ENCODE data around the gene CD58.

CD58 gene

GRCh38 chr1:116533429-116533820 lies 37.4 kb downstream of the CD58 start:
- no peak for DNase-seq (ENCODE audit: extremely low read depth, insufficient read length)
- TF ChIP-seq CTCF (IDR thresholded peaks at IDR 0.05; ENCODE audit: insufficient read depth, low read length, poor library complexity, severe bottlenecking), result no peak
- Histone ChIP-seq H3K4me3 (replicated peaks; ENCODE audit: low read depth, low read length) (no peak overlapping the region), H3K36me3 (ENCODE audit: control insufficient read depth, insufficient read depth, low read length) (peaks cover 23% of the 10 kb centered on the region), H3K27me3 (replicated peaks; ENCODE audit: control insufficient read depth, insufficient read depth, low read length) (no peaks in the 10 kb centered on the region)

GRCh38 chr1:116532671-116533428 lies 38.0 kb downstream of the CD58 start:
- H3K36me3 ChIP-seq (ENCODE audit: control insufficient read depth, insufficient read depth, low read length), result peaks cover 22% of the 10 kb centered on the region
- H3K4me3 ChIP-seq (replicated peaks; ENCODE audit: low read depth, low read length), result no peak overlapping the region
- no peak for TF ChIP-seq CTCF (IDR thresholded peaks at IDR 0.05; ENCODE audit: insufficient read depth, low read length, poor library complexity, severe bottlenecking)
- no peak for DNase-seq (ENCODE audit: extremely low read depth, insufficient read length)
- H3K27me3 ChIP-seq (replicated peaks; ENCODE audit: control insufficient read depth, insufficient read depth, low read length), result no peaks in the 10 kb centered on the region

GRCh38 chr1:116531917-116532316 lies 38.9 kb downstream of the CD58 start:
- no peak for DNase-seq (ENCODE audit: extremely low read depth, insufficient read length)
- H3K36me3 ChIP-seq (ENCODE audit: control insufficient read depth, insufficient read depth, low read length), result peaks cover 19% of the 10 kb centered on the region
- H3K4me3 ChIP-seq (replicated peaks; ENCODE audit: low read depth, low read length), result no peak overlapping the region
- no peaks in the 10 kb centered on the region for H3K27me3 ChIP-seq (replicated peaks; ENCODE audit: control insufficient read depth, insufficient read depth, low read length)
- no peak for TF ChIP-seq CTCF (IDR thresholded peaks at IDR 0.05; ENCODE audit: insufficient read depth, low read length, poor library complexity, severe bottlenecking)

- no peak for TF ChIP-seq CTCF (IDR thresholded peaks at IDR 0.05; ENCODE audit: insufficient read depth, low read length, poor library complexity, severe bottlenecking)
- Histone ChIP-seq H3K27me3 (replicated peaks; ENCODE audit: control insufficient read depth, insufficient read depth, low read length) (no peaks in the 10 kb centered on the region), H3K36me3 (ENCODE audit: control insufficient read depth, insufficient read depth, low read length) (peaks cover 17% of the 10 kb centered on the region), H3K4me3 (replicated peaks; ENCODE audit: low read depth, low read length) (no peak overlapping the region)
- DNase-seq (ENCODE audit: extremely low read depth, insufficient read length), result no peak
These were observed 41.1 kb downstream of the CD58 start for GRCh38 chr1:116529681-116530080.

- TF ChIP-seq CTCF (IDR thresholded peaks at IDR 0.05; ENCODE audit: insufficient read depth, low read length, poor library complexity, severe bottlenecking), result no peak
- Histone ChIP-seq H3K4me3 (replicated peaks; ENCODE audit: low read depth, low read length) (no peak overlapping the region), H3K36me3 (ENCODE audit: control insufficient read depth, insufficient read depth, low read length) (peaks cover 17% of the 10 kb centered on the region), H3K27me3 (replicated peaks; ENCODE audit: control insufficient read depth, insufficient read depth, low read length) (no peaks in the 10 kb centered on the region)
- DNase-seq (ENCODE audit: extremely low read depth, insufficient read length), result no peak
These were observed 41.6 kb downstream of the CD58 start for GRCh38 chr1:116529199-116529631.
